BLaER1 treated with 17β-estradiol and CSF1 and Interleukin-3, amounts not matched to agents 10 nM and 100 nM (cell line): ENCODE data around the gene LTF.
"Not testable (repeated sequence)": the region's sequence is repeated elsewhere in the genome, so short reads cannot be mapped to it uniquely, and the experiment has no call there.

Experiments
- H3K27ac ChIP-seq, 11 experiments: shearing (Covaris generic); formaldehyde crosslinking; 2 replicates each; pipeline ENCODE4 v1.8.1; 2022
- H3K27me3 ChIP-seq, 11 experiments: shearing (Covaris generic); formaldehyde crosslinking; 2 replicates each; pipeline ENCODE4 v1.8.1; 2022
- H3K36me3 ChIP-seq, 11 experiments: shearing (Covaris generic); formaldehyde crosslinking; 2 replicates each; pipeline ENCODE4 v1.8.1; 2022
- H3K4me1 ChIP-seq, 10 experiments: shearing (Covaris generic); formaldehyde crosslinking; 2 replicates each; pipeline ENCODE4 v1.8.1; 2022
- H3K4me2 ChIP-seq, 11 experiments: shearing (Covaris generic); formaldehyde crosslinking; 2 replicates each; pipeline ENCODE4 v1.8.1; 2022
- H3K4me3 ChIP-seq, 10 experiments: shearing (Covaris generic); formaldehyde crosslinking; 2 replicates each; pipeline ENCODE4 v1.8.1; 2022
- H3K9ac ChIP-seq, 11 experiments: shearing (Covaris generic); formaldehyde crosslinking; 2 replicates each; pipeline ENCODE4 v1.8.1; 2022
- H3K9me3 ChIP-seq, 11 experiments: shearing (Covaris generic); formaldehyde crosslinking; replicated peaks in 1 of 11; 2 replicates each; pipeline ENCODE4 v1.8.1; 2022
- H4K20me1 ChIP-seq, 11 experiments: shearing (Covaris generic); formaldehyde crosslinking; 2 replicates each; pipeline ENCODE4 v1.8.1; 2022
- Cebpa-rat ChIP-seq, 11 experiments: shearing (Covaris generic); IDR thresholded peaks; 2 replicates each; pipeline ENCODE4 v1.8.1; 2022

The LTF gene

DNA sequence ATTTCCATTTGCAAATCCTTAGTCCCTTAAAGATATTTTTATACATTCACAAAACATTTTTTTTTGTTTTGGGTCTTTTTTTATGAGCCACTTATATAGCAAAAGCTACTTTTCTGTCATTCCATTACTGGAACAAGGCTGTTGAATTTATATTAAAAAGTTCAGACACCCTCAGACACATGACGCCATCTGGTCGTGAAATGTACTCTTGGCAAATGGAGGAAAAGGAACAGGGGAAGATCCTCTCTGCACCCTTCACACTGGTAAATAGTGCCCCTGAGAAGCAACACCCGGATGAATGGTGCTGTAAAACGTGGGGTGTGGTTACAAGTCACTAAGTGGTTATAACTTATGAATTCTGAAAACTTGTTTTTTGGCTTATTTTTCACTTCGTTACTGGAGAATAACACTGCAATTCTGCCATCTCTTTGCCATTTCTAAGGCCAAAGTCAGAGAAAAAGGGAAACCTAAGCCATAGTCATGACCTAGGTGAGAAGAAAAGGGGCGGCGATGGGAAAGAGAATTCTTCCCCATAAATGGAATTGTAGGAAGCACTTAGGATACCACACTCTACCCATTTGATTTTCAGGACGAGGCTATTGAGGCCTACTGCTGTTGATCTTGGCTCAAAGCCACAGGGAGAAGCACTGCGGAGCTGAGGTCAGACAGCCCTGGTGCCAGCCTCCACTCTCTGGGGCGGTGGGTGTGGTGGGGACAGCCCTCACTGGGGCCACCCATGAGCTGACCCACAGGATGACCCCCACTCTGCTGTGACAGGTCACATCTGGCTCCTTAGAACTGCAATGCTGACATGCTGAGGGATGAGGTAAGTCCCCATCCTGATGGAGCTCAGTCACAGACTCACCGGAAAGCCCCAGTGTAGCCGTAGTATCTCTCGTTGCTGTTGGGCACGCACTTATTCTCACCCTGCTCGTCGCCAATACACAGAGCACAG is 21.9 kb downstream of the LTF start:
- H3K27ac ChIP-seq = no peak overlapping the region
- peaks cover 16 to 31% (median 21%) of the 10 kb centered on the region in 10 experiments for H3K4me1 ChIP-seq
- H3K4me3 ChIP-seq = no peak overlapping the region
- H3K9ac ChIP-seq = no peak overlapping the region
- H3K36me3 ChIP-seq = no peaks in the 10 kb centered on the region
- peaks cover 0 to 4% (median 0%) of the 10 kb centered on the region in 11 experiments; a peak in 2 of 22 replicates for H3K9me3 ChIP-seq
- H4K20me1 ChIP-seq = no peaks in the 10 kb centered on the region
- TF ChIP-seq Cebpa-rat (IDR thresholded peaks at IDR 0.05) = no peak
- no peaks in the 10 kb centered on the region for H3K27me3 ChIP-seq
- no peak overlapping the region for H3K4me2 ChIP-seq

DNA sequence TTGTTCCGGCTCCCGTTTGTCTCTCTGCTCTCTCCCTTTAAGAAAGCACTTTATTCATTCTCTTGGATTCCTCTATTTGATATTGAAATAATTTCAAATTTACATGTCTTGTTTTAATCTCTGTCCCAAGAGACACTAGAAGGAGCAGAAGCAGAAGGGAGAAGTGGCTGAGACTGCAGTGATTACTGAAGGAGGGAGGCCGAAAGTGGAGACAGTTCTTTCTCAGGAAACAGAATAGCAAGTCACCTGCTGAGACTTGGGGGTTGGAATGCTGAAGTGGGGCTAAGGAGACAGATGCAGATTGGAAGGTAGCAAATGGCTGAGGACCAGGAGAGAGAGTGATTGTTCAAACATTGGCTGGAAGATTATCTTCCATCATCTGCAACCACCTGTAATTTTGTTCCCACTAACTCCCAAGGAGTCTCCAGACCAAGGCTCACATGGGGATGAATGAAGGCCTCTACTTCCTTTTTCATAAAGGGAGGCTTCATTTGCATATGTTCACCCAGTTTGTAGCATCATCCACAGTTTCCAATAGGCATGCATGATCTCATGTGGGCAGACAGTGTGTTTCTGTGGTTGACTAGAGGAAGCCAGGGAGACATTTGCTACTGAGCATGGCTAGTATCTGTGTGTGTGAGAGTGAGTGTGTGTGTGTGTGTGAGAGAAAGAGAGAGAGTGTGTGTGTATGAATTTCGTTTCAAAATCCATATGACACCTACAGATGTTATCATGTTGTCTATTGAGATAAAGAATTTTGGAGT is 24.0 kb downstream of the LTF start:
- peaks cover 0 to 4% (median 0%) of the 10 kb centered on the region in 11 experiments; a peak in 2 of 22 replicates for H3K9me3 ChIP-seq
- no peak overlapping the region for H3K4me3 ChIP-seq
- no peak for TF ChIP-seq Cebpa-rat (IDR thresholded peaks at IDR 0.05)
- no peak overlapping the region for H3K9ac ChIP-seq
- H3K4me2 ChIP-seq = peak overlapping the region; percentile 16 to 74 (median 49)
- no peaks in the 10 kb centered on the region for H4K20me1 ChIP-seq
- H3K27ac ChIP-seq = no peak overlapping the region
- H3K4me1 ChIP-seq = peaks cover 12 to 22% (median 16%) of the 10 kb centered on the region in 10 experiments
- H3K27me3 ChIP-seq = no peaks in the 10 kb centered on the region
- no peaks in the 10 kb centered on the region for H3K36me3 ChIP-seq

DNA sequence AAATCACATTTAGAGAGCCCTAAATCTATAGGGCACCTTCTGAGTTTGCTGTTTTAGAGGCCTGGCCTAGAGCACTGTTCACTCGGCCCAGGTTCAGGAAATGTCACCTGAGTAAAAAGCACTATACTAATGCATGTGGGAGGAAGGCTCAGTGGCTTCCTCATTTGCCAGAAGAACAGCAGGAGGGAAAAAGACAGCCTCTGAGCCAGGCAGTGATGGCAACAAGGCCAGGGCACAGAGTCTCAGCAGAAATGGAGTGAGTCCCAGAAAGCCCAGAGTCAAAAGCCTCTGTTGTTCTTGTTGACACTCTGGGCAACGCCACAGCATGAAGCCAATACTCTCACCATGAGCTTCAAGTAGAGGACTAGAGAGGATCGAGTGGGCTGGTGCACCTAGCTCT is 25.9 kb downstream of the LTF start:
- Histone ChIP-seq H3K4me2 (no peak overlapping the region), H3K9ac (no peak overlapping the region), H3K4me1 (peaks cover 14 to 22% (median 16%) of the 10 kb centered on the region in 10 experiments), H3K27ac (no peak overlapping the region), H3K4me3 (no peak overlapping the region), H3K36me3 (no peaks in the 10 kb centered on the region), H3K27me3 (no peaks in the 10 kb centered on the region), H4K20me1 (no peaks in the 10 kb centered on the region), H3K9me3 (peaks cover 0 to 6% (median 2%) of the 10 kb centered on the region in 11 experiments; a peak in 8 of 22 replicates)
- TF ChIP-seq Cebpa-rat (IDR thresholded peaks at IDR 0.05) = no peak

DNA sequence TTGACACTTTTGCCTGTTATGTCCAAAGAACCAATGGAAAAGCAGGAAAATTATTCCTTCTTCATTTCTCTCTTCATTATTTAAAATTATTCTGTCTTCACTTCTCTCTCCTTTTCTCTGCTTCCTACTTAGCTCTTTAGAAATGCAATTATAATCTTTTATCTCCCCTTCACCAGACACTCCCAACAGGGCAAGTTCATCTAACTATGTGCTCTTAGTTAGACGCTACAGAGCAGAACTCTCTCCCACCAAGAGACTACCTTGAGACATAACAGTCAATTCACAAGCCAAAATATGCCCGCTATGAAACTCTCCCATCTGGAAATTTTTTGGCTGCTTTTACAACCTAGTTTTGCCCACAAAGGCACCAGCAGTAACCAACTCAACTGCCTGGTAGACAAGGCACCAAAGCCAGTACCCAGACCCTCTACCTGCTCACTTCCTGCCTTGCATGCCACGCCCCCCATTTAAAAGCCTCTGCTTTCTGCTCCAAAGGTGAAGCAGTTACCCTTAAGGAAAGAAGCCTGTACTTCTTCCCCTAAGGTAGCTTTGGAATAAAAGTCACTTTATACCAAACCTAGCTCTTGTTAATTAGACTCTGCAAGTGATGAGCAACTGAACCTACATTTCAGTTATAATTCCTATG is 29.5 kb downstream of the LTF start:
- Histone ChIP-seq H3K36me3 (no peaks in the 10 kb centered on the region), H4K20me1 (no peaks in the 10 kb centered on the region), H3K9ac (no peak overlapping the region), H3K27me3 (no peaks in the 10 kb centered on the region), H3K9me3 (peaks cover 25 to 38% (median 34%) of the 10 kb centered on the region in 11 experiments), H3K27ac (no peak overlapping the region), H3K4me2 (no peak overlapping the region), H3K4me3 (no peak overlapping the region), H3K4me1 (peaks cover 0 to 4% (median under 1%) of the 10 kb centered on the region in 10 experiments; a peak in 11 of 20 replicates)
- TF ChIP-seq Cebpa-rat (IDR thresholded peaks at IDR 0.05) = no peak

DNA sequence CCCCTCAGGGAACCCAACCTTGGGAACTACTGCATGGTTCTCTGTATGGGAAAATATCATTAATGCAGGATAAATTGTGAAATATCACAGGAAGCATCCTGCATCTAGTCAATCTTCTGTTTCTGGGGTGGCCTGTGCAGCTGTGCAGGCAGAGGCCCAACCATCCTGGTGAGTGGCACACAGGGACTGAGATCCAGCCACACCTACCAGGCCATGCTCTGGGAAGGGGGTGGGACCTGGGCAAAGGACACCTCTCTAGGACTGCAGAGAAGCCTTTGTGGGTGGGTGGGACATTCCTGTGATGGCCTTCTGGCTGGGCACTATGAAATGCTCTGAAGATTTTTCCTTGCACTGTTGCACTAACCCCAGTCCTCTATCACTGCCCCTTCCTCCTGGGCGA is 30.9 kb downstream of the LTF start:
- no peak overlapping the region for H3K4me3 ChIP-seq
- peaks cover 25 to 37% (median 34%) of the 10 kb centered on the region in 11 experiments for H3K9me3 ChIP-seq
- H3K36me3 ChIP-seq = no peaks in the 10 kb centered on the region
- 0 out of 22 replicates have a peak overlapping the region, but pooled peaks of 1 of the 11 experiments have one; percentile 3 for H3K4me2 ChIP-seq
- H3K27ac ChIP-seq = peak overlapping the region in 2 of 11 experiments; percentile 22 to 24; a peak in 2 of 22 replicates
- no peaks in the 10 kb centered on the region for H3K27me3 ChIP-seq
- no peak for TF ChIP-seq Cebpa-rat (IDR thresholded peaks at IDR 0.05)
- peaks cover 0 to 4% (median 0%) of the 10 kb centered on the region in 10 experiments; a peak in 1 of 20 replicates for H3K4me1 ChIP-seq
- no peak overlapping the region for H3K9ac ChIP-seq
- H4K20me1 ChIP-seq = no peaks in the 10 kb centered on the region

DNA sequence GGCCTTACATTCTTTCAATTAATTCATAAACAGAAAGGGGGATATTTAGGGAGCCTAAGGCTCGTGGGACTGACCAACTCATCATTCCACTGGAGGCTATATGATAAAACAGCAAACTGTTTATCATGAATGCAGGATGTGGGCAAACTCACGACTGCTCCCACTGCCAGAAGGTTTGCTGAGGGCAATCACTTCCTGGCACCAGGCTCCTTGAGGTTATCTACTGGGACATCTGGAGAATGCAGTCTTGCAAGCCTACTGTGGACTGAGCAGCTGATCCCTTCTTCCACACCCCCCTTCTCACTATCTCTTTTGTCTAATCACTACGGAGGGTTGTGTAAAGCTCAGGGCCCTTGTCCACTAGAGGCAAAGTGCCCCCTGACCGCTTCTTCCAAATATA is 31.6 kb downstream of the LTF start:
- H3K9ac ChIP-seq, H3K27me3 ChIP-seq, H3K36me3 ChIP-seq, H3K4me1 ChIP-seq, H4K20me1 ChIP-seq, H3K4me3 ChIP-seq: not testable (repeated sequence)
- Histone ChIP-seq H3K9me3 (peaks cover 25 to 37% (median 34%) of the 10 kb centered on the region in 11 experiments), H3K27ac (peak overlapping the region in 5 of 11 experiments; percentile 20 to 29 (median 22); a peak in 4 of 22 replicates), H3K4me2 (peak overlapping the region in 4 of 11 experiments; percentile 3 to 19 (median 10); a peak in 3 of 22 replicates)

DNA sequence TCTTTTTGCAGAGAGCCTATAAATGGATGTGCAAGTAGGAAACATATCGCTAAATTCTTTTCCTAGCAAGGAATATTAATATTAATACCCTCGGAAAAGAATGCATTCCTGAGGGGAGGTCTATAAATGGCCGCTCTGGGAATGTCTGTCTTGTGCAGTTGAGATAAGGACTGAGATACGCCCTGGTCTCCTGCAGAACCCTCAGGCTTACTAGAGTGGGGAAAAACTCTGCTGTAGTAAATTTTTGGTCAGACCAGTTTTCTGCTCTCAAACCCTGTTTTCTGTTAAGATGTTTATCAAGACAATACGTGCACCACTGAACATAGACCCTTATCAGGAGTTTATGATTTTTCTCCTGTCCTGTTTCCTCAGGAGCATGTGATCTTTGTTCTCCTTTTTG is 32.8 kb downstream of the LTF start:
- not testable (repeated sequence) for H3K4me2 ChIP-seq, H4K20me1 ChIP-seq, H3K4me3 ChIP-seq, H3K27ac ChIP-seq, H3K9ac ChIP-seq, H3K27me3 ChIP-seq, H3K4me1 ChIP-seq, H3K36me3 ChIP-seq
- peaks cover 25 to 37% (median 34%) of the 10 kb centered on the region in 11 experiments for H3K9me3 ChIP-seq

DNA sequence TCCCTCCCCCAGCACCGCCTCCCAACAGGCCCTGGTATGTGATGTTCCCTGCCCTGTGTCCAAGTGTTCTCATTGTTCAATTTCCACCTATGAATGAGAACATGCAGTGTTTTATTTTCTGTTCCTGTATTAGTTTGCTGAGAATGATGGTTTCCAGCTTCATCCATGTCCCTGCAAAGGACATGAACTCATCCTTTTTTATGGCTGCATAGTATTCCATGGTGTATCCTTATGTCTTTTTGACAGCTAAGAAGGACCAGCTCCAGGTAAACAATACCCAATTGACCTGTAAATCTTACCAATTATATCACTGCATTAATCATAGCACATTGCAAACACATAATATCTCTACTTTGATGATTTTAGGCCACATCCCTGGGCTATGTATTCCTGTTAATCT is 33.8 kb downstream of the LTF start:
- not testable (repeated sequence) for H3K36me3 ChIP-seq, H3K27ac ChIP-seq, H4K20me1 ChIP-seq, H3K9ac ChIP-seq, H3K27me3 ChIP-seq, H3K4me3 ChIP-seq, H3K4me2 ChIP-seq
- Histone ChIP-seq H3K9me3 (peaks cover 25 to 37% (median 34%) of the 10 kb centered on the region in 11 experiments), H3K4me1 (peaks cover 6 to 15% (median 8%) of the 10 kb centered on the region in 10 experiments; a peak in 10 of 20 replicates)

DNA sequence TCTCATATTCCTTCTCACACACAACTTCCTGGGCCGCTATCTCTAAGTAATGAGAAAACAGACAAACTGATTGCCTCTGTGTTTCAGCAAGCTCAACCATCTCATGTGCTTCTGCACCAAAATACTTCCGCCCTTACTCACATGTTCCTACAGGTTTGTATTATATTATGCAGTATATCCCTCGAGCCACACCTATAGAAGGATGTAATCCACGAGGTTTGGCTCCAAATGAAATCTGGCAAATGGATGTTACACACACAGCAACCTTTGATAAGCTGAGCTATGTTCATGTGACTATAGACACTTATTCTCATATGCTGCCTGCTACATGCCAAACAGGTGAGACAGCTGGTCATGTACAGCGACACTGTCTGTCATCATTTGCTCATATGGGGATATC is 35.0 kb downstream of the LTF start:
- Histone ChIP-seq H3K27me3 (no peaks in the 10 kb centered on the region), H3K9ac (no peak overlapping the region), H3K4me3 (no peak overlapping the region), H3K9me3 (peaks cover 25 to 37% (median 34%) of the 10 kb centered on the region in 11 experiments), H3K4me1 (peaks cover 6 to 15% (median 8%) of the 10 kb centered on the region in 10 experiments; a peak in 10 of 20 replicates), H3K4me2 (no peak overlapping the region), H3K27ac (no peak overlapping the region), H4K20me1 (no peaks in the 10 kb centered on the region), H3K36me3 (no peaks in the 10 kb centered on the region)
- TF ChIP-seq Cebpa-rat (IDR thresholded peaks at IDR 0.05) = no peak
